Skeletal muscle tissue (tissue), 4 donors: ENCODE measurements around the gene ENPP7. TPM values are rescaled to one million over a fixed set of nuclear protein-coding genes. Genes with fewer than 3 reads are reported as not detected.

ENCODE experiments used
- H3K27ac ChIP-seq: one replicate; pipeline ENCODE4 v1.7.0; 2013; ENCODE audit warnings: mild to moderate bottlenecking, low read depth, low read length, inconsistent platforms
- H3K27me3 ChIP-seq, 3 donors: one replicate each; pipeline ENCODE4 v1.7.0; 2013; ENCODE audit warnings: low read length in 3 of 3; ENCODE audit not compliant: control insufficient read depth in 3 of 3, insufficient read depth in 3 of 3
- H3K36me3 ChIP-seq, 3 donors: one replicate each; pipeline ENCODE4 v1.7.0; 2013; ENCODE audit warnings: low read length in 3 of 3; ENCODE audit not compliant: control insufficient read depth in 3 of 3, insufficient read depth in 3 of 3
- H3K4me1 ChIP-seq, 3 donors: one replicate each; pipeline ENCODE4 v1.7.0; 2013; ENCODE audit warnings: low read length in 3 of 3, mild to moderate bottlenecking in 3 of 3; ENCODE audit not compliant: control insufficient read depth in 3 of 3, insufficient read depth in 3 of 3
- H3K4me3 ChIP-seq, 3 donors: one replicate each; pipeline ENCODE4 v1.7.0; 2013; ENCODE audit warnings: low read length in 3 of 3
- H3K9ac ChIP-seq, 3 donors: one replicate each; pipeline ENCODE4 v1.7.0; 2013; ENCODE audit warnings: low read length in 3 of 3, mild to moderate bottlenecking in 3 of 3, moderate library complexity in 2 of 3, low read depth in 1 of 3
- H3K9me3 ChIP-seq, 3 donors: one replicate each; pipeline ENCODE4 v1.7.0; 2013; ENCODE audit warnings: low read length in 3 of 3; ENCODE audit not compliant: control insufficient read depth in 3 of 3
- total RNA-seq: library from RNA; depleted of rRNA; stranded (reverse); fragments of >200 nt; gene quantifications from one replicate; pipeline ENCODE4 v1.2.3, GENCODE V29; 2014
- donor health status: Osteomylitis.

ENPP7 gene
- total RNA-seq, 1 donor from 2014 or later = not detected

DNA sequence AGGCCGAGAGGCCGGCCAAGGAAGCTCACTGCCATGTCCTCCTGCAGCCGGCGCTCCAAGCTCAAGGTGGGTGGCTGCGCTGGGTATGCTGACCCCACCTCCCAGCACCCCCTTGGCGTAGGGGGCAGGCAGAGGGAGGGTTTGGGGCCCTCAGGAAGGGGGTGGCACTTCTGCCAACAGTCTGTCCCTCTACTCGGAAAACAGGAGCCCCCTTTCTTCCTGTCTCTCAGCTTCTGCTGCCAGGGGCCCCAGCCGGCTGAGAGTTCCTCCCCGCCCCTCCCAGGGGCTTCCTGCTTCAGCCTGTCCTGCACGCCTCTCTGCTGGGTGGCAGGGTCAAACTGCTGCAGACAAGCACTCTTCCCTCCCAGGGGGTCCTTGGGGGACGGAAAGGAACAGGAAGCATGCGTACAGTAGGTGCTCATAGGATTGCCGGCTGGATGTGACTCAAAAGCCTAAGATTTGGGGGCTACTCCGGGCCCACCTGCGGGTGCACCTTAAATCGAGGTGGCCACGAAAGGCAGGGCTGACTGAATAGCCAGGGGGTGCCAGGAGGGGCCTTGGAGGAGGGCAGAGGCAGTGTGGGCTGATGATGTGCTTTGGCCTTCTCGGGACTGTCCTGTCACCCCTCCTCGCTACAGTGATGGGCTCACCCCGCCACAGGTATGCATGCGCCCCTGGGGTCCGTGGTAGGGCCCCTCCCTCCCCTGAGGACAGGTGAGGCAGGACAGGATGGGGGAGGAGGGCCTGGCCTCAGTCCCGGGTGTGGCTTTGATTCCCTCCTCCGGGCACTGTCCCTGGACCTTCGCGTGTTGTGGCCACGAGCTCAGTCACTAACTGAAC, 51.2 kb downstream of the ENPP7 start:
- Histone ChIP-seq H3K4me3 (no peak overlapping the region), H3K27me3 (peaks cover 61 to 78% (median 66%) of the 10 kb centered on the region in 3 donors), H3K9ac (no peak overlapping the region), H3K27ac (no peak overlapping the region), H3K36me3 (no peaks in the 10 kb centered on the region), H3K9me3 (no peaks in the 10 kb centered on the region), H3K4me1 (peaks cover 4 to 8% (median 7%) of the 10 kb centered on the region in 3 donors)

DNA sequence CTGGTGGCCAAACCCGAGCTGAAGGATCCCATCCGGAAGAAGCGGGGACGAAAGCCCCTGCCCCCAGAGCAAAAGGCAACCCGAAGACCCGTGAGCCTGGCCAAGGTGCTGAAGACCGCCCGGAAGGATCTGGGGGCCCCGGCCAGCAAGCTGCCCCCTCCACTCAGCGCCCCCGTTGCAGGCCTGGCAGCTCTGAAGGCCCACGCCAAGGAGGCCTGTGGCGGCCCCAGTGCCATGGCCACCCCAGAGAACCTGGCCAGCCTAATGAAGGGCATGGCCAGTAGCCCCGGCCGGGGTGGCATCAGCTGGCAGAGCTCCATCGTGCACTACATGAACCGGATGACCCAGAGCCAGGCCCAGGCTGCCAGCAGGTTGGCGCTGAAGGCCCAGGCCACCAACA, 53.1 kb downstream of the ENPP7 start:
- no peak overlapping the region for H3K27ac ChIP-seq
- H3K36me3 ChIP-seq = no peaks in the 10 kb centered on the region
- H3K9ac ChIP-seq = no peak overlapping the region
- peaks cover 66 to 84% (median 74%) of the 10 kb centered on the region in 3 donors for H3K27me3 ChIP-seq
- peaks cover under 1 to 4% (median 4%) of the 10 kb centered on the region in 3 donors for H3K4me1 ChIP-seq
- no peak overlapping the region for H3K4me3 ChIP-seq
- H3K9me3 ChIP-seq = no peaks in the 10 kb centered on the region

DNA sequence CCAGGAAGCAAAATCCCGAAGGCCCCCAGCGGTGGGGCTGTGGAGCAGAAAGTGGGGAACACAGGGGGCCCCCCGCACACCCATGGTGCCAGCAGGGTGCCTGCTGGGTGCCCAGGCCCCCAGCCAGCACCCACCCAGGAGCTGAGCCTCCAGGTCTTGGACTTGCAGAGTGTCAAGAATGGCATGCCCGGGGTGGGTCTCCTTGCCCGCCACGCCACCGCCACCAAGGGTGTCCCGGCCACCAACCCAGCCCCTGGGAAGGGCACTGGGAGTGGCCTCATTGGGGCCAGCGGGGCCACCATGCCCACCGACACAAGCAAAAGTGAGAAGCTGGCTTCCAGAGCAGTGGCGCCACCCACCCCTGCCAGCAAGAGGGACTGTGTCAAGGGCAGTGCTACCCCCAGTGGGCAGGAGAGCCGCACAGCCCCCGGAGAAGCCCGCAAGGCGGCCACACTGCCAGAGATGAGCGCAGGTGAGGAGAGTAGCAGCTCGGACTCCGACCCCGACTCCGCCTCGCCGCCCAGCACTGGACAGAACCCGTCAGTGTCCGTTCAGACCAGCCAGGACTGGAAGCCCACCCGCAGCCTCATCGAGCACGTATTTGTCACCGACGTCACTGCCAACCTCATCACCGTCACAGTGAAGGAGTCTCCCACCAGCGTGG, 53.7 kb downstream of the ENPP7 start:
- no peak overlapping the region for H3K9ac ChIP-seq
- peaks cover 66 to 84% (median 75%) of the 10 kb centered on the region in 3 donors for H3K27me3 ChIP-seq
- no peak overlapping the region for H3K4me3 ChIP-seq
- H3K27ac ChIP-seq = no peak overlapping the region
- H3K36me3 ChIP-seq = no peaks in the 10 kb centered on the region
- H3K9me3 ChIP-seq = no peaks in the 10 kb centered on the region
- no peaks in the 10 kb centered on the region for H3K4me1 ChIP-seq

DNA sequence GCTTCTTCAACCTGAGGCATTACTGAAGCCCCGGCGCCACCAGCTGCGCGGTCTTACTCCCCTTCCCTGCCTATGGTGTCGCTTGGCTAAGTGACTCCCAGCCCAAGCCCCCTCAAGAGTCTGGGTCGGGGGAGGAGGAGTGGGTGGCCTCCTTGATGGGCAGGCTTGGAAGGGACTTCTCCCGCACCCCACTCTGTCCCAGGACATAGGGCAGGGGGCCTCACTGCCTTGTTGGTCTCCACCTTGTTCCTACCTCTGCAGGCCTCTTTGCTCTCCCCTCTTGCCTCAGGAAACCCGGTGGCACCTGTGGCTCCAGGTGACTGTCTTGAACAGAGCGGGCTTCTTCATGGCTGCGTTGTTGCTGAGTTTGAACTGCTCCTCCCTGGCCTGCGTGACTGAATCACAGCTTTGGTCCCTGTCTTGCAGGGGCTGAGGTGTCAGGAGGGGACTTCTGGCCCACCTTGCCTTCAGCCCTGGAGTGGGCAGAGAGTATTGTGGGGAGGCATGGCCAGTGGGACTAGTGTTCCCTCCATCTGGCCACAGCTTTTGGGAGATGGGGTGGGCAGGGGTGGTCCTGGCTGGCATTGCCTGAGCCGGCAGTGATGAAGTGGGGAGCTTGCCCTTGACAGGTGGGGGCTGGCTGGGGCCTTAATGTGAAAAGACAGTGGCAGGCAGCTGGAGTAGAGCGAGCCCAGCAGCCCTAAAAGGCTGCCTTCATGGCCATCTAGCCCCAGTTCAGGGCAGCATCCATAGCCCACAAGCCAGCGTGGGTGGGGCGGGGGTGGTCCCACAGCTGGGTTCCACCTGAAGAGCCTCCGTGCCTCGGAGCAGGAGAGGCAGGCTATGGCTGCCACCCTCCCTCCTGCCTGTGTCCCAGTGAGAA, 54.5 kb downstream of the ENPP7 start:
- no peak overlapping the region for H3K27ac ChIP-seq

DNA sequence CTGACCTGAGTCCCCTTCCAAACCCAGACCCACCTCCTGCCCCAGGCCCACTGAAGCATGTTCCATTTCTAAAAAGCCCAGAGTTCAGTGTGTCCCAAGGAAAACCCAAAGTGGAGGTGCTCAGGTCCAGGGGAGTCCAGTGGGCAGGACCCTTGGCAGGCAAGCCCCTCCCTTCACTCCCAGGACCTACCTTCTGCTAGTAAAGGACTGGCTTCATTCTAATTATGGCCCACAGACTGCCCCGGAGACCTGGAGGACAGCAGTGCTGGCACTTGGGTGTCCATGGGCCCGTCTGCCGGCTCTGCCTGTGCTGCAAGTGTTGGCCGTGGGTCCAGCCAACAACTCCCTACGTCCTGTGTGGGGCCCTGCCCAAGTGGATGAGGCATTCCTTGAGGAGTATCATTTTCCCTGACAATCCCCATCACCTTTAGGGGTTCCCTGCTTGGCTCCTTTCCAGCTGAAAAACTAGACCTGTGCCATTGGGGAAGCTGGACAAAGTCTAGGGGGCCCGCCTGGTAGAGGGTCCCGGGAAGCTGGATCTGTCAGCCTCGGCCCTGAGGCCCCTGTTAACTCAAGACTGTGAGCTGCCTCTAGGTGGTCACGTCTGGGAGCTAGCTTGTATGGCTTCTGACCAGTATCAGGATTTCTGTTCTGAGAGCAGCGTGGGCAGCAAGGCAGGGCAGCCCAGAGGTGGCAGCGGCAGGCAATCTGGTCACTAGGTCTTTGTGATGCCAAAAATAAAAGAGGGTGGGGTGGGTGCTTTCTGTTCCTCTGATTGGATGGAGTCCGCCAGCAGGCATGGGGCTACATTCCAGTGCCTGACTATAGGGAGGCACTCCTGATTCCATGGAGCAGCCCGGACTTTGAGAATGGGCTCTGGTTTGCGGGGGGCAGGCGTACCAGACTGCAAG, 55.4 kb downstream of the ENPP7 start:
- Histone ChIP-seq H3K9ac (no peak overlapping the region), H3K9me3 (no peaks in the 10 kb centered on the region), H3K4me3 (no peak overlapping the region), H3K27me3 (peaks cover 69 to 86% (median 76%) of the 10 kb centered on the region in 3 donors), H3K4me1 (peaks cover 0 to 8% (median 5%) of the 10 kb centered on the region in 3 donors), H3K36me3 (no peaks in the 10 kb centered on the region), H3K27ac (no peak overlapping the region)

More for the DNA sequence above, 54.5 kb downstream of the ENPP7 start:
- H3K36me3 ChIP-seq = no peaks in the 10 kb centered on the region
- no peak overlapping the region for H3K9ac ChIP-seq
- H3K4me1 ChIP-seq = peaks cover 0 to 4% (median 4%) of the 10 kb centered on the region in 3 donors
- H3K9me3 ChIP-seq = no peaks in the 10 kb centered on the region
- no peak overlapping the region for H3K4me3 ChIP-seq
- H3K27me3 ChIP-seq = peaks cover 66 to 84% (median 75%) of the 10 kb centered on the region in 3 donors

DNA sequence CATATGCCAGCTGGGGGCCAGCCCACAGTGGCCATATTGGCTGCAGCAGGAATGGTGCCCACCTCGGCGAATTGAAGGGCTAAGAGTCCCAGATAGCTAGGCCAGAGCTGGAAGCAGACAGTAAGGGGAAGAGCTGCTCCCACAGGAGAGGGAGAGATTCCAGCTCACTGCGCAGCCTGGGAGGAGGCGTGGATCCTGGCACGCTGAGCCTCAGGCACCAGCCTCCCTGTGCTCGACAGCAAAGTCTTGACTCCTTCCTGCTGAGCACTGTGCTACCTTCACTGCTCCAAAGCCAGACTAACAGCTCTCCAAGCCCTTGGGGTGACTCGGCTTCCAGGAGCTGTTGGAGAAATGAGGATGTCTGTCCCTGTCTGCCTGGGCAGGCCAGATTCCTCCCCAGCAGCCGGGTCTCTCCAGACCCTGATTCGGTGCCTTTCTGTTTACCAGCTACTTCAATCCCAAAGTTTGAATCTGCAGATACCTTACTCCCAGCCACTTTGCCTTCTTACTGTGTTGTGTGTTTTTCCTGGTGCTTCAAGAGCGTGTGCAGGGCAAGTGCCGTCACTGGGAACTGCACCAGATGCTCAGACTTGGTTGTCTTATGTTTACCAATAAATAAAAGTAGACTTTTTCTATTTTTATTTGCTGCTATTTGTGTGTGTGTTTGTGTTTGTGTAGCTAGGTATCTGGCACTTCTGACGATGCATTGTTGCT, 56.3 kb downstream of the ENPP7 start:
- Histone ChIP-seq H3K36me3 (no peaks in the 10 kb centered on the region), H3K4me1 (peaks cover 0 to 8% (median 5%) of the 10 kb centered on the region in 3 donors), H3K27ac (no peak overlapping the region), H3K4me3 (no peak overlapping the region), H3K9me3 (no peaks in the 10 kb centered on the region), H3K27me3 (peaks cover 69 to 86% (median 76%) of the 10 kb centered on the region in 3 donors), H3K9ac (no peak overlapping the region)

DNA sequence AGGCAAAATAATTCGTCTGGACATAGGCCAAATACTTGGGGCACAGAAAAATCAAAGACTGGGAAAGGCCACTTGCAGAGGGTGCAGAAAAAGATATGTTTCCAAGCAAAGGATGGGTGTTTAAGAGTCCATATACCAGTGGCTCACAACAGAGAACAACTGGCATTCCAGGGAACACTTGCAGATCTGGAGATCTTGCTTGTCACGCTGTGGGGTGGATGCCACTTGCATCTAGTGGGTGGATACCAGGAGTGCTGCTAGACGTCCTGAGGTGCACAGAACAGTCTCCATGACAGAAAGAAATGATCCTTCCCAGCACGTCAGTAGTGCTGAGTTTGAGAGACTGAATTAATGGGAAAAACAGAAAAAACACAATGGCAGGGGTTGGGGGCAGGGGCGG, 57.7 kb downstream of the ENPP7 start:
- Histone ChIP-seq H3K27ac (no peak overlapping the region), H3K4me1 (peaks cover 4 to 15% (median 15%) of the 10 kb centered on the region in 3 donors), H3K27me3 (peaks cover 78 to 86% (median 79%) of the 10 kb centered on the region in 3 donors), H3K4me3 (no peak overlapping the region), H3K9me3 (no peaks in the 10 kb centered on the region), H3K9ac (no peak overlapping the region), H3K36me3 (no peaks in the 10 kb centered on the region)

DNA sequence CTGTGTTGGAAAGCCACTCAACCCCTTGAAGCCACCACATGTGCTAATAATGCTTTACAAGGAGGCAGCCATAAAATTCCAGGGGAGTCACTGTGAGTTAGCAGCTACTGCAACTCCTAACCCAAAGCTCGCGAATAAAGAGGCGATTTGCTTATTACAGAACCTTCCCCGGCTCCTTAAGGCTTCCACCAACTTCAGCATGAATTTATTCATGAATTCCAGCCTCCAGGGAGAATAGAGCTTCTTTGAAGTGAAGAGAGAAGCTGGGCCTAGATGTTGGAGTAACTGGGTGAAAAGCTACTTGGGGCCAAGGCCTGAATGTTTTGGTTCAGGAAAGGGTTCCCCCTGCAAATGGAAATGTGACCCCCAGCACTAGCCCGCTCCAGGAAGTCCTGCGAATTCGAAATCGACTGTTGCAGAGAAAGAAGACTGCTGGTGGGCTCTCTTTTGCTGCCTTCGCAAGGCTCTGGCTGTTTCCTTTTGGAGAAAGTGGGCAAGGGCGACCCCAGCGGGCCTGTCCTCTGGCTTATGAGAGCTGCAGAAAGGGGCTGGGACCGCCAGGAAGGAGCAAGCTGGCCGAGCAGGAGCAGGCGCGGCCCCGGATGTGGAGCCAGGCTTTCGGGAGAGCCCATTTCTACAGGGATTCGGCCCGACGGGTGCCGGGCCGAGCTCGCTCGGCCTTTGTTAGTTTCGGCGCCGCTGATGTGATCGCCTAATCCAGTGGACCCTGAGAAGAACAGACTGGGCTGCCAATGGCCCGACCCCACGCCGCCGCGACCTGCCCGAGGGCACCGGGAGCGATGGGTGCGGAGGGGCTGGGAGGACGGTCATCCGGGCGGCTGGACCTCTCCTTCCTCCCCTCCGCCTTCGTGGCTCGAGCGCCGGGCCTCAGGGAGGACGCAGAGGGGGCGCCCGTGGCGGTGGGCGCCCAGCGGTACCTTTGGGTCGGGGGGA, 58.5 kb downstream of the ENPP7 start:
- H3K4me3 ChIP-seq = no peak overlapping the region
- no peaks in the 10 kb centered on the region for H3K36me3 ChIP-seq
- H3K4me1 ChIP-seq = peaks cover 10 to 16% (median 16%) of the 10 kb centered on the region in 3 donors
- no peak overlapping the region for H3K27ac ChIP-seq
- no peak overlapping the region for H3K9ac ChIP-seq
- H3K9me3 ChIP-seq = no peaks in the 10 kb centered on the region
- H3K27me3 ChIP-seq = peaks cover 82 to 92% (median 86%) of the 10 kb centered on the region in 3 donors
